Activated effector memory CD4-positive, alpha-beta T cell treated with anti-CD3 and anti-CD28 coated beads, Interleukin-2, amount 50 U/mL, for 16 hours (primary cell): ENCODE data around the gene CD5L.

Experiments used
- DNase-seq: peaks from one replicate; pipeline ENCODE4 v3.0.0-alpha.2; 2020

CD5L gene

DNA sequence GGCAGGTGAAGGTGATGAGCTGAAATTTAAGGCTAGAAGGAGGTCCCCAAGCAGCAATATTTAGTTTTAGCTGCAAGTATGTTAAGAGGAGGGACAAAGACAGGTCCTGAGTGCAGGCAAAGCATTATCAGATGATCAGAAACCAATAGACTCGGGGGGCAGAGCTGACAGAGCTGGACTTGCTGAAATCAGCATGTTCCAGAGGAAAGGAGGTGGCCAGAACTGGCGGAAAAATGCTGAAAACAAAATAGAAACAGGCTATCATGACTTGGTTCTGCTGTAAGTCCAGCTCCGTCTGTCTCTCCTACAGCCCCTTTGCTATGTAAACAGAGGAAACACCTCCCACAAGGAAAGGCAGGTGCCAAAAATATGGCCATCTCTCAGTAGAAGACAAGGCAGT is at the start of gene CD5L:
Gene CD5L (minus strand): TSS at position 101 of the 400 bp plus-strand sequence. CDS start 107 bp downstream, outside the sequence.
- DNase-seq = no peak

GRCh38 chr1:157882580-157882979 is 41.0 kb upstream of the CD5L start:
- DNase-seq = no peak

- DNase-seq = no peak
Measured at GRCh38 chr1:157880621-157881020, 39.0 kb upstream of the CD5L start.

- no peak for DNase-seq
Measured at GRCh38 chr1:157878059-157878458, 36.5 kb upstream of the CD5L start.

DNA sequence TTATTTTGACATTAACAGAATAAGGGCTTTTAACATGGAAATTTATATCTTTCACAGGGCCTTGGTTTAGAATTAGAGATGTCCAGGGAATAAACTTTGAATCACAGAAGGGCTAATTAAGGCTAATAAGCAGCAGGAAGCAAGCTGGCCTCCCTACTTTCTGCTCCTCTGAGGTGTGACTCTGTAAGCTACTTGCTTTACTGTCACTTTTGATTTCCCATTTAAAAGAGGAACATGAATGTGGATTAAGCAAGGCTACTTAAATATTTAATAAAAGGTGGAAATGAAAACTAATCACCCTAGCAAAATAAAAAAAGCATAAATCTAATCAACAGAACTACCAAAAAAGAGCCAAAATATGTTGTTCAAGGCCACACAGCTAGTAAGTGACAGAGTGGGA is 28.9 kb upstream of the CD5L start:
- DNase-seq = no peak

GRCh38 chr1:157868654-157869053 is 27.0 kb upstream of the CD5L start:
- DNase-seq = no peak

GRCh38 chr1:157862114-157863070 is 20.8 kb upstream of the CD5L start:
- no peak for DNase-seq

- DNase-seq = no peak
Measured at GRCh38 chr1:157856538-157856937, 14.9 kb upstream of the CD5L start.

DNA sequence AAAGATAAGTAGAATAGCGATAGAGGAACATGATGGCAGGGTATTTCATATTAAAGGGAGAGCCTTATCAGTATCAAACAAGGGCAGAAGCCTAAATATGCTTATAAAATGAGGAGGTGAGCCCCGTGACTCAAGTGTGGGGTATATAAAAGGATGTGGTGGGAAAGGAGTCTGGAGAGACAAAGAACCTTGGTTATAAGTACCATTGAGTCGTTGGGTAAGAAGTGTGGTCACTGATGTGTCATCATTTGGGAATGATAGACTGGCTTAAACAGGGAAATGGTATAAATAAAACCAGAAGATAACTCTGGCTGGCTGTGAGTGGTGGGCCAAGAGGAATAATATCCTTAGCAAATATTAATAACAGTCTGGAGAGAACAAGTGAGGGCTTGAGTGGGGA is 10.9 kb upstream of the CD5L start:
- no peak for DNase-seq

DNA sequence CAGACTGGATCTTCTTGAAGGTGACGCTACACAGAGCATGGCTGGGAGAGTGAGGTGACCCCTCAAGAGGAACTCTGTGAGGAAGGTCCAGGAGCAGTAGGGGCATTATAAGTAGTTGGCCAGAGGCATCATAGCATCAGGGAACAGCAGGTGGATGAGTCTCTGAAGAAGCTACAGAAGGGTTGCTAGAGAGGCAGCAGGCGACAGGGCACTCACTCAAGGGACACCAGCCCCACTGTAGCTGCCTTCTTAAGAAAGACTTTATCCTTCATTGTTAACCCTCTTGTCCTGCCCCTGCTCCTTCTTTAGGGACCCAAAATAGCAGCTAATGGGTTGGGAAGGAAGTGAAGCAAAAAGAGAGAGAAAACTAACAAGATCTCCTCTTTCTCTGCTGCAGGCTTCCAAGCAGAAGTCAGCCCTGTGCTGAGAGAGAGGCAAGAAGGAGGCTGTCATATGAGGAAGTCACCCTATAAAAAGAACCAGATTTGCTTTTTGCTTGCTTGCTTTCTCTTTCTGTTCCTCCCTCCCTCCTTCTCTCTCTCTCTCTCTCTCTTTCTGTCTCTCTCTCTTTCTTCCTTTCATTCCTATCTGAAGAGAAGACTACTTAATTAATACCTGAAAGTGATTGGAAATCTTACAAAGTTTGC is 7.7 kb upstream of the CD5L start:
- DNase-seq = no peak

DNA sequence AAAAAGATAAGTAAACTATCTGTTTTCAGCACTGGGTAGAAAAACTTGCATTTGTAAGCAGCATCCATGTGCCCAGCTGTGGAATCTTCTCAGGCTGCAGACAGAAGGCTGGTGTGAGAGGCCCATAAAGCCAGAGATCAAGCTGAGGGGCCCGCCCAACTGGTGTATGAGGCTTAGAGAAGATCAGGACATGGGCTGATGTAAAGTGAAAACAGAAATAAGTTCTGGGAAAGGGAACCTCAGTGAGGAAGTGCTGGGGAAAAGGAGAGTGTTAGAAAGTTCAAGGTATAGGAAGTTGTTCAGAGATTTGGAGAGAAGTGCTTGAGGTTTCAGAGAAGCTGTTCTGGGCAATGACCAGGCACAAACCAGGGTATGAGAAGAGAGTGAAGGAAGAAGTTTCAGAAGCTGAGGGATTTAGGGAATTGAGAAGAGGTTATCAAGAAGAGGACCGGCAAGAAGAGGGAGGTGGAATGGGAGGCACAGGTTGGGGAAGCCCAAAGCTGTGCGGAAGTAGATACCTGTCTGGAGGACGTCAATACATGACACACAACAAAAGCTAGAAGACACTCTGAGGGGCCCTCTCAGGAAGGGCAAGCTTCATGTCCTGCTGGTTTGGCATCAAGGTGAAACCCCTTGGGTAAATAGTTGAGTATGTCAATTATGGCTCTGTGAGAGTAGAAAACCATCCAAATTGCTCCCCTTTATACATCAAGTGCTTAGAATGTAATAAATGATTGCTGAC is 2.7 kb upstream of the CD5L start:
- DNase-seq = no peak

- DNase-seq = no peak
Measured at GRCh38 chr1:157842939-157843338, 1.3 kb upstream of the CD5L start.

DNA sequence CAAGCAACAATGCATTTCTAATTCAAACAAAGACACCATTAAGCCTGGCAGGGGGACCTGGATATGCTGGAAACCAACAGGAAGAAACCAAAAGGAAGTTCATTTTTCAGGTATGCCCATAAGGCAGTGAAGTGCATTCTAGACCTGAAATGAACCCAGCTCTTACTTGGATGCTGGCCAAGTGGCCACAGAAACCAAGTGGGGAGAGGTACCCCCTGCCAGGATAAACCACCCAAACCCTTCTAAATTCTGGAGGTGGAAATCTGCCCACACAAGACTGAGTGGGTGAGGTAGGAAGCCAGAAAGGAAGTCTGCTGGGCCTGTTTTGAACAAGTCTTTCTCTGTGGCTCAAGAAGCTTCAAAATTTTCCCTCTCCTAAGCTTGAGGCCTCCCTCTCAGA is 2.6 kb downstream of the CD5L start:
- no peak for DNase-seq

DNA sequence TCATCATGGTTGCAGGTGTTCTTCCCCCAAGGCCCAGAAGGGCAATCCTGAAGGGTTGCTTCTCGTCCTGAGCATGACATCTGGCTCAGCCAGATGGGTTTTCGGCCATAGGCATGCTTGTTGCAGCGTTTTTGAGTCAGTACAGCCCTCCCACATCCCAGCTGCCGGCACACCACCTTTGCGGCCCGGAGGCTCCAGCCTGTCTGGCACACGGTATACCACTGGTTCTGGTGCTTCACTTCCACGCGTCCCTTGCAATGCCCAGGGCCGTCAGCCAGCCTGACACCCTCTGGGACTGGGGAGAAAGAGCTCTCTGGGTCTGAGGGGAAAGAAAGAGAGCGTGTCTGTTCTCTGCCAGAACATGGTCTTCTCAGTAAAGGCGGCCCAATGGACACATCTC is 7.2 kb downstream of the CD5L start:
- DNase-seq = no peak

DNA sequence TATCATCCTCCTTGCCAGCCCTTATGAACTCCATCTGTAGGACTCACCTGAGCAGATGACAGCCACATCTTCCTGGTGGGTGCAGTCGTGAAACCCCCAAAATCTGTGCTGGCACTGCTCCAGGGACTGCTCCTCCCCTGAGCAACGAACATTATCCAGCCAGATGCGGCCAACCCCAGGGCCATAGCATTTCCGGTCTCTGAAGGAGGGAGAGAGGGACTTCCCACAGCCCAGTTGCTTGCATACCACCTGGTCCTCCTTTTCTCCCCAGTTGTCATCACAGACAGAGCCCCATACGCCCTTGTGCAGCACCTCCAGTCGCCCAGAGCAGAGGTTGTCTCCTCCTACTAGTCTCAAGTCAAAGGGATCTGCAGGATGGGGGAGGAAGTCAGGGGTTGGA is 8.5 kb downstream of the CD5L start:
- DNase-seq = no peak

DNA sequence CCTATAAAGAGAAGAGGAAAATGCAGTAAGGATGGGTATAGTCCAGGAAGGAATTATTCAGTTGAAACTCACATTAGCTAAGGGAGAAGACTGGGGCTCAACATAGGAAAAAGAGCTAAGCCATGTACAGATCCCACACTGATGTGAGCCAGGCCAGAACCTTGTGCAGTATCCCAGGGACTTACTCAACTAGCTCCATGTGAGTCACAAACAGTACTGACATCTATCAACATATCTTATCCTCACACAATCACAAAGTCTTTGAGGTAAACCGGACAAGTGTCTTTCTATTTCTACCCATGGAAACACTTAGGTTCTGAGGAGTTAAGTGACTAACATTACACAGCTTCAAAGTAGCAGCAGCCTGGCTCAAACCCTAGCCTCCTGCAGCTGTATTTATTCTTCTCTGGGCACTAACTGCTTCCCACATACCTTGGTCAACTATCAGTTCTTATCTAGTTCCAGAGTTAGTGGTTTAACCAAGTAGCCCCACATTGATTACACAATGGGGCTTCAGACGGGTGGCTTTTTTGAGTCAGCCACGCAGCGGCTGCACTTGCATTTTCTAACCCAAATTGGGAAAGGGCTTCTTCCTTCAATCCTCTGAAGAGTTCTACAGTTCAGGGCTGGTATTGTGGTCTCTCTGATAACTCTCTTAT is 9.5 kb downstream of the CD5L start:
- no peak for DNase-seq

GRCh38 chr1:157830887-157831286 is 10.7 kb downstream of the CD5L start:
- no peak for DNase-seq

- DNase-seq = no peak
Measured at GRCh38 chr1:157829711-157830110, 11.9 kb downstream of the CD5L start.

DNA sequence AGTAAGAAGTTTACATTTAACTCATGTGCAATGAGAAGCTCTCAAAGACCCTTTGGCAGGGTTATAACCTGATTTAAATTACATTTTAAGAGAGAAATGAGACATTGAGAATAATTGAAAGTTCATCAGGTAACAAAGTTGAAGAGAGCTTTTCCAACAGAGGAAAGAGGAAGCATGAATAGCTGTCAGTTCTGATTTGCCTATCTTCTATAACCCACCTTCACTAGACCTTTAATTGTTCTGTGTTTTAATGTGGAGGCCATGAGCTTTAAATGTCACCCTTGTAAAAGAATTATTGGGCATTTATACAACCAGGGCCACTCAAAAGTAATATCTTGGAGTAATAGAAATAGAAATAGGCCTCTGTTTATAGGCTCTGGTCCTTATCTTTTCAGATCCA is 12.4 kb downstream of the CD5L start:
- DNase-seq = no peak

DNA sequence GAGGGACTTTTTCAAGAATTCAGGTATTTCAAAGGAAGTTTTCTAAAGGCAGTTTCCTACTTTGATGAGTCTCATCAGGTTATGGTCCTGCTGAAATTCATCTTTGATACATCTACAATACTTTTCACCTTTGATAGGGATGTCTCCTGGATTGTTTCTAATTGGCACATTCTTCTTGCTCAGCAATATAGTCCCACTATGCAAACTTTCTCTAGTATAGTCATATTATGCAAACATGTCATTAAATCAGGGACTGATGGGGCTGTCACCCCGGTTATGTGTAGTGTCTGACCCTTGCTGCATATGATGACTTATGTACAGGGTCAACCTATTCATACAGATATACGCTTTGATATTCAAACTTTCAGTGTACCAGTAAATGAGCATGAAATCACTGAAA is 21.3 kb downstream of the CD5L start:
- DNase-seq = no peak

GRCh38 chr1:157819896-157820295 is 21.7 kb downstream of the CD5L start, which contains the start of gene FCRL1:
TSS of gene FCRL1 (minus strand) at chr1:157820120. CDS start at chr1:157820037, 83 bp downstream.
- DNase-seq = no peak

DNA sequence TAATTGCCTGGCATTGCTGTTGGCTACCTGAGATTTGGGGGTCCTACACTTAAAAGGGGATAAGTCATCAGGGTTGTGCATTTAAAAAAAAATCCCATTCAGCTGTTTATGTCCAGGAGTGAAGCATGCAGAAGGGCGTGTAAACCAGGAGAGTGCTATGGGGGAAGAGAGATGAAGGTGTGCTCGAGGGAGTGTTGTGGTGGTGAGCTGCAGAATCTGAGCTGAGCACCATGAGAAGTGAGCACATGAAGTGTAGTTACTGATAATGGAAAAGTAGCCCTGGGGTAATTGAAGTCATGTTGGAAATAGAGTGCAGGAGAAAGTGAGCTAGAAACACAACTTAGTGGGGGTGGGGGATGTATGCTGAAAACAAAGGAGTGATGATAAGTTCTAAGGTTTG is 22.4 kb downstream of the CD5L start:
- no peak for DNase-seq

DNA sequence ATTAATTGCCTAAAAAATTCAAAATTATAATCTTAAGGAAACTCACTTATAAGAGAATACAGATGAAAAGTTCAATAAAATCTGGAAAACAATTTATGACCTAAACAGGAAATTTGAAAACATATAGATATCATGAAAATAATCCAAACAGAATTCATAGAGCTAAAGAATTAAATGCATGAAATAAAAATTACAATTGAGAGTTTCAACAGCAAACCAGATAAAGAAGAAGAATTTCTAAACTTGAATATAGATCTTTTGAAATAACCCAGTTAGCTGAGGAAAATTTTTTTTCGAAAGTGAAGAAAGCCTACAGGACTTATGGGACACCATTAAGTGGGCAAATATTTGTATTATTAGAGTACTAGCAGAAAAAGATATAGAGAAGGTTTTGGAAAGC is 28.3 kb downstream of the CD5L start:
- no peak for DNase-seq
